HG02623 (cell line): ENCODE data around the gene DPH6.
"Not testable (repeated sequence)": the region's sequence is repeated elsewhere in the genome, so short reads cannot be mapped to it uniquely, and the experiment has no call there.

Experiments
- ATAC-seq: cut with Tn5 transposase; IDR thresholded peaks from one replicate; pipeline ENCODE4 v1.9.1; 2021; ENCODE audit warnings: moderate library complexity; ENCODE audit not compliant: unreplicated experiment

Gene DPH6

GRCh38 chr15:35351059-35351458, 194.9 kb downstream of the DPH6 start:
- no peak for ATAC-seq

GRCh38 chr15:35349916-35350315, 196.0 kb downstream of the DPH6 start:
- ATAC-seq, result no peak

- ATAC-seq, result no peak
These were observed 215.0 kb downstream of the DPH6 start for GRCh38 chr15:35330916-35331315.

- ATAC-seq, result no peak
These were observed 215.8 kb downstream of the DPH6 start for GRCh38 chr15:35330048-35330695.

GRCh38 chr15:35329521-35329961, 216.4 kb downstream of the DPH6 start:
- ATAC-seq, result no peak

GRCh38 chr15:35328836-35329235, 217.1 kb downstream of the DPH6 start:
- not testable (repeated sequence) for ATAC-seq

GRCh38 chr15:35327789-35328188, 218.2 kb downstream of the DPH6 start:
- ATAC-seq, result no peak

- ATAC-seq, result no peak
These were observed 220.5 kb downstream of the DPH6 start for GRCh38 chr15:35325374-35325941.

GRCh38 chr15:35323141-35323540, 222.8 kb downstream of the DPH6 start:
- no peak for ATAC-seq

GRCh38 chr15:35321926-35322325, 224.0 kb downstream of the DPH6 start:
- ATAC-seq, result no peak

- no peak for ATAC-seq
These were observed 225.1 kb downstream of the DPH6 start for GRCh38 chr15:35320911-35321310.
